Measurements from ENCODE around the gene NUP54. TPM values are rescaled to one million over a fixed set of nuclear protein-coding genes. Genes with fewer than 3 reads are reported as not detected.

Gene NUP54
- total RNA-seq, 1 donor from 2014 or later, result 21.6 TPM

DNA sequence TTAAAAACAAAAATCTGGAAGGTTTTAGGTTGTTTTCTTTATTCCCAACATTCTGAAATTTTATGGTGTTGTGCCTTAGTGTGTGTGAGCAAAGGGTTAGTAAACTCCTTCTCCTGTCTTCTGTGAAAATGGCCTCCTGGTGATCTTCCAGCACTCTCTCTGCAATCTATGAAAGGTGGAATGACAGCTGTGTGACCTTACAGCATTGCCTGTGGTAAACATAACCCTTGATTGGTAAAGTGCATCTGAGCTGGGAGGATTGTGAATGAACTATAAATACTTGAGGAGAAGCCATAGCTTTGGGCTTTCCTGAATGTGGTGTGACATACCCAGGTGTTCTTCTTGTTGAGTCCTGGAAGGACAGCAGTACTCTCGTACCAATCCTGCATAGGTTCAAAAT is 63.7 kb downstream of the NUP54 start:
- intact Hi-C loops (cut with DNase I), result no loop called here
- ATAC-seq (peak; percentile 65), DNase-seq (ENCODE audit: missing footprints) (no peak)

DNA sequence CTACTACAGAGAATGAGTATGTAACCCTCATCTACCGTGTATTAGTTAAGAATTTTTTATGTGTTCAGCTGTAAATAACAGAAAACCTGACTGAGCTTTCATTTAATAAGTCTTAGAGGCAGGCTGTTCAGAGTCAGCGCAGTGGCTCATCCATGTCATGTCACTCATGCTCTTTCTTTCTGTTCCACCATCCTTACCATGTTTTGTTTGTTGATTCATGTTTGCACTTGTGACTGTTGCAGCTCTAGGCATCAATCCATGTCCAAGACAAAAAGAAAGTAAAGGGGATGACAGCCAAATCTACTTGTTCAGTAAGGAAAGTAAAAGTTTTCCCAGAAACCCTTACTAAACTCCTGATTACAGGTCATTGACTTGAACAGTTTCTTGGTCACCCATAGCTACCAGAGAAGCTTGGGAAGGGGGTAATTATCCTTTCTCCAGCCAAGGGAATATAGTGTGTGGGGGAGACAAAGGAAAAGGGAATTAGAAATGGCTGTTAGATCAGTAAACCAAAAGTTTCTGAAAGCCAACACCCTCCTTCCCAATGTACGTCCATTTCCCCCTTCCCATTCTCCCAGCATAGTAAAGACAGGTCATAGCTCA is 64.7 kb downstream of the NUP54 start:
- intact Hi-C loops (cut with DNase I), result no loop called here
- DNase-seq (ENCODE audit: missing footprints), result no peak
- ATAC-seq, result no peak

- ATAC-seq (peak; percentile 40), DNase-seq (ENCODE audit: missing footprints) (no peak)
- intact Hi-C loops (cut with DNase I), result no loop called here
These were observed 70.1 kb downstream of the NUP54 start for GRCh38 chr4:76078033-76078613.

DNA sequence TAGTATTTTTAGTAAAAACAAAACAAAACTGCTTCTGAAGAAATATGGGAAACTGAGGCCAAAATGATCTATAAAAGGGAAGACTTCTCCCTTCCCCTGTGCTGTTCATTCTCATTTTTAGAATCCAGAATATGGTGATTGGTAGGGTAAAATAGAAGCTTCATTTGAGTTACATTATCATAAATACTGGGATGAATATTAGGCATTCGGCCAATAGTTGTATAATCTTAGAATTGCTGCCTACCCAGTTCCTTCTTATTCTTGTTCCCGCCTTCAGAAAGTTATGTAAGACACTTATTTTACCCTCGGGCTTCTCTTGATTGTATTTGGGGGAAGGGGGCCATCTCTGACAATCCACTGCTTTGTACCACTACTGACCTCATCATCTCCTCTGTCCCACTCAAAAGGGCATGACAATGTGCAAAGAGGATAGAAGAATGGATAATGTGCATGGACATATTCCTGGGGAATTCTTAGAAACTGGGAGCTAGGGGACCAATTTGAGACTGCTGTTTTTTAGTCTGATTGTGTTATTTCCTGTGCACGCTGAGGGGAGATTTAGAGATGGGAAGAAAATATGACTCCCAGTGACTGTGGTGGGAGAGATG is 73.1 kb downstream of the NUP54 start:
- intact Hi-C loops (cut with DNase I), result no loop called here
- DNase-seq (ENCODE audit: missing footprints) (no peak), ATAC-seq (no peak)

DNA sequence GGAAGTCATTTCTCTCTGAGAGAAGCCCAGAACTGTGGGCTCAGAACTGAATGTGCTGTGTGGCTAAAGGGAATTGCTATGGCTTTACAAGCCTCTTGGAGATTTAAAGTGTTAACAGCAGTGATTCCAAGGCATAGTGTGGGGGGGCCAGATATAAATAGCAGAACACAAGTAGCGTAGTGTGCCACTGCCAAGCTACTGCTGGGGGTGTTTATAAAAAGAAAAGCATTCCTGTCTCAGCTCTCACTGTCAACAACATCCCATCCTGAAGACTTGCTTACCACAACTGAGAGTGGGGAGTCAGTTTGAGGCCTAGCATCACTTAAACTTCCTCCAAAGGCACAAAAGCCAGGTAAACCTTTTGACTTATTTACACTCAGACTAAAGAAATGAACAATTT is 73.7 kb downstream of the NUP54 start, which contains the start of gene ART3:
Gene ART3 (plus strand): TSS at position 242 of the 400 bp plus-strand sequence. CDS start 1,181 bp downstream, outside the sequence.
- ATAC-seq, result peak; percentile 93
- intact Hi-C loops (cut with DNase I), result no loop called here
- DNase-seq (ENCODE audit: missing footprints), result no peak

DNA sequence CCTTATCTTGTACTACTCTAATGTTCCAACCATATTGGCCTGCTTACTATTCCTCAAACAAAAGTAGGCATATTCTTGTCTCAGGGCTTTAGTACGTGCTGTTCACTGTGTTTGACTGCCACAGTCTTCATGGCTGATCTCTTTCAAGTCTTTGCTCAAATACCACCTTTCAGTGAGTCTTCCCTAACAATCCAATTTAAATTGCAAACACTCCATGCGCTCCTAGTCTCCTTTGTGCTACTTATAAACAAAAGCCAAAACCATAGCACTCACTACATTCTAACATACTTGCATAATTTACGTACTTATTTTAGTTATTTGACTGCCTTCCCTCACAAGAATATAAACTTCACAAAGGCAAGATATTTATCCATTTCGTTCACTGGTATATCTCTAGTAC is 75.4 kb downstream of the NUP54 start:
- no peak for ATAC-seq
- DNase-seq (ENCODE audit: missing footprints), result no peak
- intact Hi-C loops (cut with DNase I), result no loop called here

GRCh38 chr4:76067652-76068286 is 80.4 kb downstream of the NUP54 start:
- no peak for DNase-seq (ENCODE audit: missing footprints)
- ATAC-seq, result peak; percentile 76
- intact Hi-C loops (cut with DNase I), result loop anchor here (1.0 to 10.0 kb wide), 2 partner anchors 72 to 153 kb away; no protein-coding TSS in a partner anchor

DNA sequence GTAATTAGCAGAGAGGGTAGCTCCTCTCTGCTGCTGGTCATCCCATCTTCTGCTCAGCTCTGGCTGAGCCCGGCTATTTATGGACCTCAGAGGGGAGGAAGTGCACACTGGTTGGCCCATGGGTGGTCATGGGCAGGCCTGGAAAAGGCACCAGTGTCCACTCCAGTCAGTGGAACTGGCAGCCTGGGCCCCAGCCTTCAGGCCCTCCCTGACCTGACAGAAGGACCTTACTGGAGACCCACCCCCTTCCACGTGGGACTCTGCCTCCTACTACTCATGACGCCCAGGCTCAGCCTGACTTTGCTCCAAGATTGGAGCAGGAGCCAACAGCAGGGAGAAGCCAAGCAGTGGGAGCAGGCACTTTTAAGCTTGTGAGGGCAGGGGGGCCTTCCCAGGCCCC is 81.7 kb downstream of the NUP54 start:
- intact Hi-C loops (cut with DNase I), result loop anchor here (10.0 kb wide), 1 partner anchor 152 kb away; no protein-coding TSS in a partner anchor
- no peak for ATAC-seq
- no peak for DNase-seq (ENCODE audit: missing footprints)

Other genes with a start within 250 kb of the NUP54 start
- gene PPEF2, start 245.9 kb downstream of the NUP54 start, total RNA-seq, result not detected
- gene NAAA, start 207.4 kb downstream of the NUP54 start, total RNA-seq, result 9.1 TPM
- 20.3 TPM for gene SDAD1, start 157.5 kb downstream of the NUP54 start, total RNA-seq
- gene CXCL9, start 140.9 kb downstream of the NUP54 start, total RNA-seq, result 0.35 TPM
- gene CXCL10, start 124.9 kb downstream of the NUP54 start, total RNA-seq, result not detected
- not detected for gene CXCL11, start 112.3 kb downstream of the NUP54 start, total RNA-seq
- gene ART3, start 73.7 kb downstream of the NUP54 start, total RNA-seq, result 136 TPM
- gene SCARB2, start 65.4 kb upstream of the NUP54 start, total RNA-seq, result 102 TPM
- 2.4 TPM for gene FAM47E, start 103.3 kb upstream of the NUP54 start, total RNA-seq
- 29.4 TPM for gene STBD1, start 158.3 kb upstream of the NUP54 start, total RNA-seq

Measured in Right ventricle myocardium inferior (tissue), 1 donor.